HG03280 (cell line): ENCODE results near the gene UPK1A.

Experiments
- ATAC-seq: cut with Tn5 transposase; IDR thresholded peaks from one replicate; pipeline ENCODE4 v1.9.1; 2021; ENCODE audit warnings: mild to moderate bottlenecking, moderate library complexity; ENCODE audit not compliant: unreplicated experiment

Gene UPK1A

GRCh38 chr19:35666251-35666913 is at the start of gene UPK1A:
Gene UPK1A (plus strand): TSS chr19:35666517. CDS start chr19:35666813, 296 bp downstream.
- ATAC-seq, result no peak

GRCh38 chr19:35618857-35619256 is 47.5 kb upstream of the UPK1A start:
- ATAC-seq, result no peak

GRCh38 chr19:35619290-35619923 is 46.9 kb upstream of the UPK1A start:
- no peak for ATAC-seq

- ATAC-seq, result no peak
Observed at GRCh38 chr19:35620001-35620400, 46.3 kb upstream of the UPK1A start.

- ATAC-seq, result no peak
Observed at GRCh38 chr19:35621708-35622107, 44.6 kb upstream of the UPK1A start.

DNA sequence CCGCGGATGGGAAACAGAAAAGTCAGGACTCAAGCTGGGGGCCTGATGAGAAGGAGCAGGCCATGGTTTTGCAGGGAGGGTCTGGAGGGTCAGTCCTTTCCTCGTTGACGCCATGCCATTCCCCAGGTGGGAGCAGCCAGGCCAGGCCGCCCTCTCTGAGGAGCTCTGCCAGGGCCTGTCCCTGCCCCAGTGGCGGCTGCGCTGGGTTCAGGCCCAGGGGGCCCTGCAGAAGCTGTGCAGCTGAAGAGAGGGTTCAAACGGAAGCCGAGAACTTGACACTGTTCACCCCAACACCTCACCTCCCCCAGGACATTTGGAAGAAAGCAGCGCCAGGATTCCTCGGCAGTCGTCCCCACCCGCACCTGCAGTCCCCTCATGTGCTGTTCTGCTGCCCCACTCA is 43.6 kb upstream of the UPK1A start:
- ATAC-seq, result no peak

DNA sequence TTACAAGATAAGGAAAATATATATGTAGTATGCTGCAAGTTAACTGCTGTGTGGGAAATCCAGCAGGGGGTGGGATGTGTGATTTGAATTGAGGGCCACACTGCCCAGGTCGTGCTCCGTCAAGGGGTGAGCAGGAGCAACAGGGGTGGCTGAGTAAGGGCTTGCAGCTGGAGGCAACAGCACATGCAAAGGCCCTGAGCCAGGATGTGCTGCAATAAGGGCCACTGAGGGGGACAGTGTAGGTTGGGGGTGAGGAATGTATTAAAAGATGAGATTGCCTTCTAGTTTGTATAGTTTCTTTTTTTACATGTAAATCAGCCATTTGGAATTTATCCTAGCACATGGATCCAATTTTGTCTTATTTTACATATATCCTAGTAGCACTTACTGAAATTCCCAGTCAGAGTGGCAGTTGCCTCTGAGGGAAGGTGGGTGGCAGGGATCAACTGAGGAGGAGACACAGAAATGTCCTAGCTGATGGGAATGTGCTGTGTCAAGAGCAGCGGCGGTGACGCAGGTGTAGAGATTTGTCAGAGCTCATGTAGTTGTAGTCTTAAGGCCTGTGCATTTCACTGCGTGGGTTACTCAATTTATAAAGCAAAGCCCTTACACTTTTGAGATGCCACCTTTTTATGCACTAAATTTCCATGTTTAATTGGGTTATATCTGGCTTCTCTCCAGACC is 42.8 kb upstream of the UPK1A start:
- ATAC-seq, result no peak

DNA sequence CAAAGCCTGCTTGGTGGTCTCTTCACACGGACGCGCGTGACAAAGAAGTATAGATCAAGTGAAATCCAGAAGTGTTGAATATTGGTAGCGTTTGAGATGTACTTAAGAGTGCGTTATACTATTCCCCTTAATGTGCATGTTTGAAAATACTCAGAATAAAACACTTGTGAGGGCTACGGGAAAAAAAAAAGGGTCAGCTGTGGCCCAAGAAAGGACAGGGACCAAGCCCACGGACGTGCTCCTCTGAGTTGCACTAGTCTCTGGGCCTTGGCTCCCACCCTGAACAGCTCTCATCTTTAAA is 38.1 kb upstream of the UPK1A start:
- ATAC-seq, result no peak

DNA sequence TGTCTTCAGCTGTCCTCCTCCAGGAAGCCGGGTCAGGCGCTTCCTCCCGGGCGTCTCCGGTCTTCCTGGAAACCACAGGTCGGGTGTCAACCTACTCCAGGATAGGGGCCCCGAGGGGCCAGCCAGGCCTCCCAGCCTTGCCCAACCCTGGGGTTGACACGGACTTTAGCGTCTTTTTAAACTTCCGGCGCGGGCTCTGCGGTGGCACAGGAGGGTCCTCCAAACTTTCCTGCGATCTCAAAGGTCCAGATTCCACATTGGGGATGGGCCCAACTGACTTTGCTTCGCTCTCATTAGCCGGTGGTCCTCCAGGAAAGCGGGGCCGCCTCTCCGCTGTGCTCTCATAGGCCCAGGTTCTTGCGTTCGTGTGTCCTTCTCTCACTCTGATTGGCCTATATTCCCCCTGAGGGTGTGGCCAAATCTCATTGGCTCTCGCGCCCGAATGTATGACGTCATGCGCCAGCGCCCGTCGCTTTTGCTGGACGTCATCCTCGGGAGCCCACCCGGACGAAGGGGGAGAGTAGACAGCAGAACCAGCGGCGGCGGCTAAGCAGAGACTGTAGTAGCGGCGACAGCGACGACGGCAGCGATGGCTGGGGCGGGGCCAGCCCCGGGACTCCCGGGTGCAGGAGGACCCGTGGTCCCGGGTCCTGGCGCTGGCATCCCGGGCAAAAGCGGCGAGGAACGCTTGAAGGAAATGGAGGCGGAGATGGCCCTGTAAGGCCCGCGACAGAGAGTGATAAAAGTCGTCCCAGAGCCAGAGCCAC is 37.6 kb upstream of the UPK1A start, which contains the start of gene RBM42:
RBM42 (plus strand) TSS at position 472 of the 767 bp plus-strand sequence; CDS start at position 590, 118 bp downstream.
- ATAC-seq, result peak; percentile 94

DNA sequence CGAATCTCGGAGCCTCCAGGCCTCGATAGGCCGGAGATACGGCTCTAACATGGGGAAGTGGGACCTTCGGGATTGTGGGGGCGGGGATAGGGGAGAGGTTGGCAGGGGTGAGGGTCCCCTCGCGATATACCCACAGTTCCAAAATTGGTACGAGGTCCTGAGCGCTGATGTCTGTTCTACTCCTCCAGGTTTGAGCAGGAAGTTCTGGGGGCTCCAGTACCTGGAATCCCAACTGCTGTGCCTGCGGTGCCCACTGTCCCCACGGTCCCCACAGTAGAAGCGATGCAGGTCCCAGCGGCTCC is 37.0 kb upstream of the UPK1A start:
- no peak for ATAC-seq

DNA sequence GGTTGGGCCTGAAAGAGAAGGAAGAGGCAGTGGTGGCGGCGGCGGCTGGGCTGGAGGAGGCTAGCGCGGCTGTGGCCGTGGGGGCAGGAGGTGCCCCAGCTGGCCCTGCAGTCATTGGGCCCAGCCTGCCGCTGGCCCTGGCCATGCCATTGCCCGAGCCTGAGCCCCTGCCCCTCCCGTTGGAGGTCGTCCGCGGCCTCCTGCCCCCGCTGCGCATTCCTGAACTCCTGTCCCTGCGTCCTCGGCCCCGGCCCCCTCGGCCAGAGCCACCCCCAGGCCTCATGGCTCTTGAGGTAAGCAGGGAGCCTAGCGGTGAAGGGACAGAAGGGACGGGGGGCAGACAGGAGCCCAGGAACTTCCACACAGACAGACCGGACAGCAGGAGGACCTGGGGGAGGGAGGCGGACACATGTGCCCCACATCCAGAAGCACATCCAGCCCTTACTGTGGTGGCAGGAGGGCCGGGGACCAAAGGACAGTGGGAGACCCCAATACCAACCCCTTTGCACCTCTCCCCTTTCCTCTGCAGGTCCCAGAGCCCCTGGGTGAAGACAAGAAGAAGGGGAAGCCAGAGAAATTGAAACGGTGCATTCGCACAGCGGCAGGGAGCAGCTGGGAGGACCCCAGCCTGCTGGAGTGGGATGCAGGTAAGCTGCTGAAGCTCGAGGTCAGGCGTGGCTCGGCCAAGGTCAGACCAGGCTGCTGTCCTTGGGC is 32.4 kb upstream of the UPK1A start:
- ATAC-seq, result no peak

GRCh38 chr19:35636651-35637050 is 29.7 kb upstream of the UPK1A start:
- no peak for ATAC-seq

GRCh38 chr19:35637165-35637564 is 29.2 kb upstream of the UPK1A start:
- ATAC-seq, result no peak

- ATAC-seq, result no peak
Observed at GRCh38 chr19:35639321-35639639, 27.0 kb upstream of the UPK1A start.

GRCh38 chr19:35639863-35640262 is 26.5 kb upstream of the UPK1A start:
- ATAC-seq, result no peak

DNA sequence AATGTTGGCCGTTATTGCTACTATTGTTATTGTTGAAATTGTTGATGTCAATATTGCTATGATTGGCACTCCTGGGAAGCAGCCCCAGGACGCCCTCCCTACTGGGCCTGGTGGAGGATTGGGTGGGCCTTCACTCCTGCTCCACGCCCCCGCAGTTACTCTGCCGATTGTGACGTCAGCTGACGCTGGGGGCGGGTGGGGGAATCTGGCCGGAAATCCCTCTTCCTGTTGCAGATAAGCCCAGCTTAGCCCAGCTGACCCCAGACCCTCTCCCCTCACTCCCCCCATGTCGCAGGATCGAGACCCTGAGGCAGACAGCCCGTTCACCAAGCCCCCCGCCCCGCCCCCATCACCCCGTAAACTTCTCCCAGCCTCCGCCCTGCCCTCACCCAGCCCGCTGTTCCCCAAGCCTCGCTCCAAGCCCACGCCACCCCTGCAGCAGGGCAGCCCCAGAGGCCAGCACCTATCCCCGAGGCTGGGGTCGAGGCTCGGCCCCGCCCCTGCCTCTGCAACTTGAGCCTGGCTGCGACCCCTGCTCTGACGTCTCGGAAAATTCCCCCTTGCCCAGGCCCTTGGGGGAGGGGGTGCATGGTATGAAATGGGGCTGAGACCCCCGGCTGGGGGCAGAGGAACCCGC is 24.7 kb upstream of the UPK1A start, which contains the start of gene ETV2:
ETV2 (plus strand) TSS at position 231 of the 637 bp plus-strand sequence. CDS start 716 bp downstream, outside the sequence.
- no peak for ATAC-seq

GRCh38 chr19:35642312-35642711 is 24.0 kb upstream of the UPK1A start:
- ATAC-seq, result no peak

DNA sequence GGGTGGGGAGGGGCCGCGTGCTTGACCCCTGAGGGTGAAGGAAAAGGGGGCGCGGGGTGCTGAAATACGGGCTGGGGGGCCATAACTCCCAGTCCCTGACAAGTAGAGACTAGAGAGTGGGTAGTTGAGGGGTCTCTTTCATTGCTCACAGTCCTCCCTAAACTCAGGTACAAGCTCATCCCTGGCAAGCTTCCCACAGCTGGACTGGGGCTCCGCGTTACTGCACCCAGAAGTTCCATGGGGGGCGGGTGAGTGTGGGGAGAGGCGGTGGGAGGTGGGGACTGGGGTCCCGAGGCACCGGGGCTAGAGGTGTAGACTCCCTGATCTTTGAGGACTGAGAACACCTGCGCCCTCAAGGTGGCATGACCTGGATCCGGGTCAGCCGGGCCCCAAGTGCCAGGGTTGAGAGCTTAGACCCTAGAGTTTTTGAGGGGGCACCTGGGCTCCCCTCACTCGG is 23.5 kb upstream of the UPK1A start:
- no peak for ATAC-seq

- peak; percentile 38 for ATAC-seq
Observed at GRCh38 chr19:35643255-35644205, 22.8 kb upstream of the UPK1A start.
